C4-2B (cell line): Measurements from ENCODE around the gene IRX3.

Experiments used
- H3K27ac ChIP-seq: fragments of 450-650 bp; 2 replicates; pipeline ENCODE4 v1.5.1; 2017
- CTCF ChIP-seq: fragments of 450-650 bp; conservative IDR thresholded peaks from 2 replicates; pipeline ENCODE4 v1.5.1; 2017; ENCODE audit warnings: mild to moderate bottlenecking
- ZFX ChIP-seq: fragments of 450-650 bp; IDR thresholded peaks from 2 replicates; pipeline ENCODE4 v1.6.1; 2017

IRX3 gene

GRCh38 chr16:54289945-54290832, 3.6 kb upstream of the IRX3 start:
- TF ChIP-seq CTCF (no peak), ZFX (no peak)

GRCh38 chr16:54289242-54289944, 2.8 kb upstream of the IRX3 start:
- TF ChIP-seq ZFX, result no peak
- no peak for TF ChIP-seq CTCF
- H3K27ac ChIP-seq, result no peak overlapping the region

More at GRCh38 chr16:54289945-54290832, 3.6 kb upstream of the IRX3 start:
- H3K27ac ChIP-seq, result no peak overlapping the region

GRCh38 chr16:54288835-54289241, 2.3 kb upstream of the IRX3 start:
- no peak for TF ChIP-seq ZFX
- H3K27ac ChIP-seq, result no peak overlapping the region

- no peak for TF ChIP-seq CTCF
- no peak for TF ChIP-seq ZFX
These were observed 1.6 kb upstream of the IRX3 start for GRCh38 chr16:54288030-54288834.

GRCh38 chr16:54287131-54288029, 793 bp upstream of the IRX3 start:
- H3K27ac ChIP-seq, result peak overlapping the region; percentile 87
- TF ChIP-seq ZFX, result no peak
- no peak for TF ChIP-seq CTCF

More at GRCh38 chr16:54288030-54288834, 1.6 kb upstream of the IRX3 start:
- no peak overlapping the region; the same call in 1 of the 2 replicates for H3K27ac ChIP-seq

GRCh38 chr16:54286090-54286365, 559 bp downstream of the IRX3 start:
- H3K27ac ChIP-seq, result peak overlapping the region; percentile 87
- no peak for TF ChIP-seq CTCF
